GM21576 (cell line): ENCODE results near the gene OR10V1.
"Not testable (repeated sequence)": the region's sequence is repeated elsewhere in the genome, so short reads cannot be mapped to it uniquely, and the experiment has no call there.

Experiments
- ATAC-seq: cut with Tn5 transposase; IDR thresholded peaks from one replicate; pipeline ENCODE4 v1.9.1; 2021; ENCODE audit warnings: mild to moderate bottlenecking, moderate library complexity; ENCODE audit not compliant: unreplicated experiment

The OR10V1 gene

GRCh38 chr11:59710136-59710847 is 3.4 kb downstream of the OR10V1 start:
- no peak for ATAC-seq

- ATAC-seq: no peak
These were observed 5.1 kb downstream of the OR10V1 start for GRCh38 chr11:59708537-59708936.

GRCh38 chr11:59707371-59707770 is 6.3 kb downstream of the OR10V1 start:
- no peak for ATAC-seq

GRCh38 chr11:59706518-59707285 is 6.9 kb downstream of the OR10V1 start:
- ATAC-seq: no peak

GRCh38 chr11:59705294-59705693 is 8.4 kb downstream of the OR10V1 start:
- no peak for ATAC-seq

GRCh38 chr11:59703515-59703914 is 10.1 kb downstream of the OR10V1 start:
- ATAC-seq: not testable (repeated sequence)

GRCh38 chr11:59700157-59700556 is 13.5 kb downstream of the OR10V1 start:
- ATAC-seq: not testable (repeated sequence)

- ATAC-seq: no peak
These were observed 15.1 kb downstream of the OR10V1 start for GRCh38 chr11:59698506-59698905.

GRCh38 chr11:59692915-59693314 is 20.7 kb downstream of the OR10V1 start:
- no peak for ATAC-seq

- no peak for ATAC-seq
These were observed 22.5 kb downstream of the OR10V1 start for GRCh38 chr11:59691156-59691555.

GRCh38 chr11:59689015-59689414 is 24.6 kb downstream of the OR10V1 start:
- ATAC-seq: no peak

GRCh38 chr11:59681260-59681725 is 32.4 kb downstream of the OR10V1 start:
- ATAC-seq: not testable (repeated sequence)

GRCh38 chr11:59680287-59681154 is 33.1 kb downstream of the OR10V1 start:
- ATAC-seq: peak; percentile 94

- ATAC-seq: no peak
These were observed 34.3 kb downstream of the OR10V1 start for GRCh38 chr11:59679347-59679746.

GRCh38 chr11:59678813-59679165 is 34.9 kb downstream of the OR10V1 start:
- ATAC-seq: no peak

- ATAC-seq: no peak
These were observed 35.4 kb downstream of the OR10V1 start for GRCh38 chr11:59678118-59678812.

- ATAC-seq: no peak
These were observed 37.4 kb downstream of the OR10V1 start for GRCh38 chr11:59676205-59676604.

GRCh38 chr11:59674291-59674690 is 39.4 kb downstream of the OR10V1 start:
- no peak for ATAC-seq

- no peak for ATAC-seq
These were observed 40.4 kb downstream of the OR10V1 start for GRCh38 chr11:59673291-59673690.

GRCh38 chr11:59671471-59671870 is 42.2 kb downstream of the OR10V1 start:
- no peak for ATAC-seq

- no peak for ATAC-seq
These were observed 44.0 kb downstream of the OR10V1 start for GRCh38 chr11:59669611-59670009.
